ENCODE measurements around the gene TMEM100. TPM values are rescaled to one million over a fixed set of nuclear protein-coding genes. Genes with fewer than 3 reads are reported as not detected.
A peak's percentile ranks its signal among the peaks of the same experiment; 100 is the strongest.

The TMEM100 gene
- total RNA-seq, 1 donor: 0.36 TPM

- Histone ChIP-seq H3K79me2 (ENCODE audit: insufficient read depth, low read length) (peaks cover 75% of the 10 kb centered on the region), H4K20me1 (ENCODE audit: insufficient read depth, low read length) (peaks cover 31% of the 10 kb centered on the region)
Measured at GRCh38 chr17:55762086-55762858, 39.6 kb upstream of the TMEM100 start.

GRCh38 chr17:55760643-55761355, 38.1 kb upstream of the TMEM100 start:
- Histone ChIP-seq H3K4me1 (ENCODE audit: insufficient read depth, low read length) (peaks cover 8% of the 10 kb centered on the region), H3K27ac (ENCODE audit: low read depth, low read length) (no peak overlapping the region), H3K9me3 (ENCODE audit: low read depth, low read length) (no peaks in the 10 kb centered on the region), H3K4me3 (ENCODE audit: insufficient read depth, low read length) (no peak overlapping the region), H2AFZ (ENCODE audit: low read length) (no peak overlapping the region), H3K27me3 (ENCODE audit: insufficient read depth, low read length) (no peaks in the 10 kb centered on the region), H4K20me1 (ENCODE audit: insufficient read depth, low read length) (peaks cover 31% of the 10 kb centered on the region), H3K79me2 (ENCODE audit: insufficient read depth, low read length) (peaks cover 83% of the 10 kb centered on the region), H3K4me2 (ENCODE audit: insufficient read depth, low read length) (no peak overlapping the region), H3K36me3 (ENCODE audit: insufficient read depth, low read length) (no peaks in the 10 kb centered on the region)
- no peak for TF ChIP-seq CTCF (IDR thresholded peaks at IDR 0.05; ENCODE audit: extremely low read depth, low read depth, low read length)
- DNase-seq (ENCODE audit: insufficient read length, low spot score, missing footprints): no peak

More at GRCh38 chr17:55762086-55762858, 39.6 kb upstream of the TMEM100 start:
- Histone ChIP-seq H3K36me3 (ENCODE audit: insufficient read depth, low read length) (no peaks in the 10 kb centered on the region), H3K27me3 (ENCODE audit: insufficient read depth, low read length) (no peaks in the 10 kb centered on the region), H2AFZ (ENCODE audit: low read length) (no peak overlapping the region), H3K4me3 (ENCODE audit: insufficient read depth, low read length) (no peak overlapping the region), H3K4me1 (ENCODE audit: insufficient read depth, low read length) (peaks cover 8% of the 10 kb centered on the region), H3K4me2 (ENCODE audit: insufficient read depth, low read length) (no peak overlapping the region), H3K27ac (ENCODE audit: low read depth, low read length) (no peak overlapping the region), H3K9me3 (ENCODE audit: low read depth, low read length) (no peaks in the 10 kb centered on the region)
- peak; percentile 4 for DNase-seq (ENCODE audit: insufficient read length, low spot score, missing footprints)
- TF ChIP-seq CTCF (IDR thresholded peaks at IDR 0.05; ENCODE audit: extremely low read depth, low read depth, low read length): no peak

- peaks cover 35% of the 10 kb centered on the region for H4K20me1 ChIP-seq (ENCODE audit: insufficient read depth, low read length)
- no peaks in the 10 kb centered on the region for H3K9me3 ChIP-seq (ENCODE audit: low read depth, low read length)
- no peak for TF ChIP-seq CTCF (IDR thresholded peaks at IDR 0.05; ENCODE audit: extremely low read depth, low read depth, low read length)
- H3K27ac ChIP-seq (ENCODE audit: low read depth, low read length): no peak overlapping the region
- no peak for DNase-seq (ENCODE audit: insufficient read length, low spot score, missing footprints)
- H3K4me3 ChIP-seq (ENCODE audit: insufficient read depth, low read length): no peak overlapping the region
- peaks cover 86% of the 10 kb centered on the region for H3K79me2 ChIP-seq (ENCODE audit: insufficient read depth, low read length)
- no peak overlapping the region for H2AFZ ChIP-seq (ENCODE audit: low read length)
- H3K4me1 ChIP-seq (ENCODE audit: insufficient read depth, low read length): peaks cover 8% of the 10 kb centered on the region
- no peaks in the 10 kb centered on the region for H3K36me3 ChIP-seq (ENCODE audit: insufficient read depth, low read length)
- no peak overlapping the region for H3K4me2 ChIP-seq (ENCODE audit: insufficient read depth, low read length)
- no peaks in the 10 kb centered on the region for H3K27me3 ChIP-seq (ENCODE audit: insufficient read depth, low read length)
Measured at GRCh38 chr17:55758171-55758570, 35.5 kb upstream of the TMEM100 start.

- Histone ChIP-seq H2AFZ (ENCODE audit: low read length) (no peak overlapping the region), H3K79me2 (ENCODE audit: insufficient read depth, low read length) (peaks cover 86% of the 10 kb centered on the region), H3K9me3 (ENCODE audit: low read depth, low read length) (no peaks in the 10 kb centered on the region), H3K27me3 (ENCODE audit: insufficient read depth, low read length) (no peaks in the 10 kb centered on the region), H3K4me2 (ENCODE audit: insufficient read depth, low read length) (no peak overlapping the region), H3K27ac (ENCODE audit: low read depth, low read length) (no peak overlapping the region), H3K4me3 (ENCODE audit: insufficient read depth, low read length) (no peak overlapping the region), H3K4me1 (ENCODE audit: insufficient read depth, low read length) (peaks cover 8% of the 10 kb centered on the region), H4K20me1 (ENCODE audit: insufficient read depth, low read length) (peaks cover 35% of the 10 kb centered on the region), H3K36me3 (ENCODE audit: insufficient read depth, low read length) (no peaks in the 10 kb centered on the region)
- TF ChIP-seq CTCF (IDR thresholded peaks at IDR 0.05; ENCODE audit: extremely low read depth, low read depth, low read length): no peak
- no peak for DNase-seq (ENCODE audit: insufficient read length, low spot score, missing footprints)
Measured at GRCh38 chr17:55757659-55758058, 35.0 kb upstream of the TMEM100 start.

All from osteoblast (primary cell).